WTC11 (cell line): Measurements from ENCODE around the gene CHEK2. TPM values are rescaled to one million over a fixed set of nuclear protein-coding genes. Genes with fewer than 3 reads are reported as not detected.

ENCODE experiments used
- ATAC-seq: fragments of 200-7000 bp; cut with Tn5 transposase; 2 replicates; pipeline ENCODE4 v1.10.0; 2021; ENCODE audit warnings: mild to moderate bottlenecking, moderate library complexity
- CTCF ChIA-PET: fragments of 300-600 bp; sonication (Branson Sonifier 250); formaldehyde crosslinking; loops from one replicate; lab custom pipeline; 2021; ENCODE audit warnings: antibody characterized with exemption; lab: Charles Lee
- POLR2A ChIA-PET: fragments of 350-600 bp; sonication (Branson Sonifier 250); formaldehyde crosslinking; loops from one replicate; lab custom pipeline; 2021; ENCODE audit warnings: antibody characterized with exemption; lab: Charles Lee
- DNase-seq: peaks from one replicate; pipeline ENCODE4 v3.0.0; 2021; ENCODE audit warnings: low spot score
- H3K27ac Mint-ChIP-seq: 2 replicates; pipeline ENCODE4 v1.8.0; 2021; ENCODE audit warnings: mixed read lengths
- H3K27me3 Mint-ChIP-seq: 2 replicates; pipeline ENCODE4 v1.8.0; 2021; ENCODE audit warnings: low read depth, mild to moderate bottlenecking, moderate library complexity, mixed read lengths
- H3K36me3 Mint-ChIP-seq: 2 replicates; pipeline ENCODE4 v1.8.0; 2021; ENCODE audit warnings: mixed read lengths
- H3K4me1 Mint-ChIP-seq: 2 replicates; pipeline ENCODE4 v1.8.0; 2022; ENCODE audit warnings: mixed read lengths
- H3K4me3 Mint-ChIP-seq: 2 replicates; pipeline ENCODE4 v1.8.0; 2021; ENCODE audit warnings: mild to moderate bottlenecking, moderate library complexity, mixed read lengths
- H3K9me3 Mint-ChIP-seq: 2 replicates; pipeline ENCODE4 v1.8.0; 2021; ENCODE audit warnings: mixed read lengths
- CREM ChIP-seq: sonication (generic); formaldehyde crosslinking; IDR thresholded peaks from 2 replicates; pipeline ENCODE4 v1.8.1; 2022; ENCODE audit warnings: mild to moderate bottlenecking, missing genetic modification reagents, moderate library complexity
- ETV6 ChIP-seq: sonication (generic); formaldehyde crosslinking; IDR thresholded peaks from 2 replicates; pipeline ENCODE4 v1.8.1; 2022; ENCODE audit warnings: mild to moderate bottlenecking, missing genetic modification reagents
- NFYB ChIP-seq: sonication (generic); formaldehyde crosslinking; conservative IDR thresholded peaks from 2 replicates; pipeline ENCODE4 v1.8.0; 2022; ENCODE audit warnings: low read depth, missing genetic modification reagents
- SMAD4 ChIP-seq: sonication (generic); formaldehyde crosslinking; IDR thresholded peaks from 2 replicates; pipeline ENCODE4 v1.8.0; 2022; ENCODE audit warnings: mild to moderate bottlenecking, missing genetic modification reagents
- SOX15 ChIP-seq: fragments of 250-450 bp; sonication (Bioruptor Pico); IDR thresholded peaks from 2 replicates; pipeline ENCODE4 v1.9.0; 2021; ENCODE audit warnings: mild to moderate bottlenecking
- TCF7 ChIP-seq: sonication (generic); formaldehyde crosslinking; IDR thresholded peaks from 2 replicates; pipeline ENCODE4 v1.8.0; 2022; ENCODE audit warnings: mild to moderate bottlenecking, low read depth, missing genetic modification reagents, moderate library complexity
- ZNF219 ChIP-seq: sonication (generic); formaldehyde crosslinking; IDR thresholded peaks from 2 replicates; pipeline ENCODE4 v1.8.0; 2023; ENCODE audit warnings: missing genetic modification reagents, mild to moderate bottlenecking, borderline replicate concordance
- ZNF416 ChIP-seq: fragments of 250-450 bp; sonication (Bioruptor Pico); IDR thresholded peaks from 2 replicates; pipeline ENCODE4 v1.9.0; 2021; ENCODE audit warnings: mild to moderate bottlenecking, inconsistent platforms
- ZNF423 ChIP-seq: fragments of 250-450 bp; sonication (Bioruptor Pico); IDR thresholded peaks from 2 replicates; pipeline ENCODE4 v2.1.2; 2022; ENCODE audit warnings: mild to moderate bottlenecking, moderate library complexity
- ZNF671 ChIP-seq: fragments of 250-450 bp; sonication (Bioruptor Pico); IDR thresholded peaks from 2 replicates; pipeline ENCODE4 v1.8.0; 2021; ENCODE audit warnings: mild to moderate bottlenecking
- total RNA-seq: library from RNA; stranded (reverse); gene quantifications from 3 replicates; pipeline ENCODE4 v1.2.3, GENCODE V29; 2021
- TF ChIP-seq, protein P1 (sequence below): fragments of 250-450 bp; sonication (Bioruptor Pico); IDR thresholded peaks from 2 replicates; pipeline ENCODE4 v1.9.0; 2021; ENCODE audit warnings: mild to moderate bottlenecking, borderline replicate concordance
- TF ChIP-seq, protein P2 (sequence below): sonication (generic); formaldehyde crosslinking; IDR thresholded peaks from 2 replicates; pipeline ENCODE4 v1.8.0; 2022; ENCODE audit warnings: mild to moderate bottlenecking, missing genetic modification reagents
- TF ChIP-seq, protein P3 (sequence below): sonication (generic); formaldehyde crosslinking; IDR thresholded peaks from 2 replicates; pipeline ENCODE4 v1.8.1; 2022; ENCODE audit warnings: missing genetic modification reagents, borderline replicate concordance
- TF ChIP-seq, protein P4 (sequence below): fragments of 250-450 bp; sonication (Bioruptor Pico); IDR thresholded peaks from 2 replicates; pipeline ENCODE4 v1.9.0; 2021; ENCODE audit warnings: mild to moderate bottlenecking
- TF ChIP-seq, protein P5 (sequence below): sonication (generic); formaldehyde crosslinking; IDR thresholded peaks from 2 replicates; pipeline ENCODE4 v1.8.1; 2022; ENCODE audit warnings: mild to moderate bottlenecking, moderate library complexity, missing genetic modification reagents
- TF ChIP-seq, protein P6 (sequence below): sonication (generic); formaldehyde crosslinking; conservative IDR thresholded peaks from 2 replicates; pipeline ENCODE4 v1.8.1; 2023; ENCODE audit warnings: mild to moderate bottlenecking, low read depth, missing genetic modification reagents, moderate library complexity
- TF ChIP-seq, protein P7 (sequence below): sonication (generic); formaldehyde crosslinking; IDR thresholded peaks from 2 replicates; pipeline ENCODE4 v1.8.0; 2023; ENCODE audit warnings: mild to moderate bottlenecking, missing genetic modification reagents
- TF ChIP-seq, protein P8 (sequence below): sonication (generic); formaldehyde crosslinking; IDR thresholded peaks from 2 replicates; pipeline ENCODE4 v1.8.1; 2023; ENCODE audit warnings: mild to moderate bottlenecking, missing genetic modification reagents, moderate library complexity

Gene CHEK2
- total RNA-seq, 1 experiment from 2014 or later: 124 TPM

DNA sequence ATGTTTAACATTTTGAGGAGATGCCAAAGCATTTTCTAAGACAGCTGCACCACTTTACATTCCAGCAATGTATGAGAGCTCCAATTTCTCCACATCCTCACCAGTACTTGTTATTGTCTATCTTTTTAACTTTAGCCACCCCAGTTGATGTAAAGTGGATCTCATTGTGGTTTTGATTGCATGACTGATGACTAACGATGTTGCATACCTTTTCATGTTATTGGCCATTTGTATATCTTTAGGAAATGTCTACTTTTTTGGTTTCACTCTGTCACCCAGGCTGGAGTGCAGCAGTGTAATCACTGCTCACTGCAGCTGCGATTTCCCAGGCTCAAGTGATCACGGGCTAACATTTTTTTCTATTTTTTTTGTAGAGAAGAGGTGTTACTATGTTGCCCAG, 70.9 kb downstream of the CHEK2 start:
- Mint-ChIP-seq H3K27me3 (no peaks in the 10 kb centered on the region), H3K9me3 (peaks cover 17% of the 10 kb centered on the region), H3K27ac (no peak overlapping the region), H3K36me3 (peaks cover 3% of the 10 kb centered on the region; the same call in 1 of the 2 replicates), H3K4me1 (peaks cover 3% of the 10 kb centered on the region; the same call in 1 of the 2 replicates), H3K4me3 (no peak overlapping the region)
- no peak for DNase-seq
- ChIA-PET POLR2A (no interaction called here), CTCF (no interaction called here)
- ATAC-seq: no peak
- TF ChIP-seq, protein P1, sequence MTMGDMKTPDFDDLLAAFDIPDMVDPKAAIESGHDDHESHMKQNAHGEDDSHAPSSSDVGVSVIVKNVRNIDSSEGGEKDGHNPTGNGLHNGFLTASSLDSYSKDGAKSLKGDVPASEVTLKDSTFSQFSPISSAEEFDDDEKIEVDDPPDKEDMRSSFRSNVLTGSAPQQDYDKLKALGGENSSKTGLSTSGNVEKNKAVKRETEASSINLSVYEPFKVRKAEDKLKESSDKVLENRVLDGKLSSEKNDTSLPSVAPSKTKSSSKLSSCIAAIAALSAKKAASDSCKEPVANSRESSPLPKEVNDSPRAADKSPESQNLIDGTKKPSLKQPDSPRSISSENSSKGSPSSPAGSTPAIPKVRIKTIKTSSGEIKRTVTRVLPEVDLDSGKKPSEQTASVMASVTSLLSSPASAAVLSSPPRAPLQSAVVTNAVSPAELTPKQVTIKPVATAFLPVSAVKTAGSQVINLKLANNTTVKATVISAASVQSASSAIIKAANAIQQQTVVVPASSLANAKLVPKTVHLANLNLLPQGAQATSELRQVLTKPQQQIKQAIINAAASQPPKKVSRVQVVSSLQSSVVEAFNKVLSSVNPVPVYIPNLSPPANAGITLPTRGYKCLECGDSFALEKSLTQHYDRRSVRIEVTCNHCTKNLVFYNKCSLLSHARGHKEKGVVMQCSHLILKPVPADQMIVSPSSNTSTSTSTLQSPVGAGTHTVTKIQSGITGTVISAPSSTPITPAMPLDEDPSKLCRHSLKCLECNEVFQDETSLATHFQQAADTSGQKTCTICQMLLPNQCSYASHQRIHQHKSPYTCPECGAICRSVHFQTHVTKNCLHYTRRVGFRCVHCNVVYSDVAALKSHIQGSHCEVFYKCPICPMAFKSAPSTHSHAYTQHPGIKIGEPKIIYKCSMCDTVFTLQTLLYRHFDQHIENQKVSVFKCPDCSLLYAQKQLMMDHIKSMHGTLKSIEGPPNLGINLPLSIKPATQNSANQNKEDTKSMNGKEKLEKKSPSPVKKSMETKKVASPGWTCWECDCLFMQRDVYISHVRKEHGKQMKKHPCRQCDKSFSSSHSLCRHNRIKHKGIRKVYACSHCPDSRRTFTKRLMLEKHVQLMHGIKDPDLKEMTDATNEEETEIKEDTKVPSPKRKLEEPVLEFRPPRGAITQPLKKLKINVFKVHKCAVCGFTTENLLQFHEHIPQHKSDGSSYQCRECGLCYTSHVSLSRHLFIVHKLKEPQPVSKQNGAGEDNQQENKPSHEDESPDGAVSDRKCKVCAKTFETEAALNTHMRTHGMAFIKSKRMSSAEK (CRISPR knock-in tag): no peak
- TF ChIP-seq CREM (CRISPR knock-in tag) (no peak), SMAD4 (CRISPR knock-in tag) (no peak), ETV6 (CRISPR knock-in tag) (no peak), ZNF416 (CRISPR knock-in tag) (no peak), SOX15 (CRISPR knock-in tag) (no peak), NFYB (CRISPR knock-in tag) (no peak), ZNF671 (CRISPR knock-in tag) (no peak), ZNF219 (CRISPR knock-in tag) (no peak), ZNF423 (no peak), TCF7 (CRISPR knock-in tag) (no peak)
- TF ChIP-seq, protein P2, sequence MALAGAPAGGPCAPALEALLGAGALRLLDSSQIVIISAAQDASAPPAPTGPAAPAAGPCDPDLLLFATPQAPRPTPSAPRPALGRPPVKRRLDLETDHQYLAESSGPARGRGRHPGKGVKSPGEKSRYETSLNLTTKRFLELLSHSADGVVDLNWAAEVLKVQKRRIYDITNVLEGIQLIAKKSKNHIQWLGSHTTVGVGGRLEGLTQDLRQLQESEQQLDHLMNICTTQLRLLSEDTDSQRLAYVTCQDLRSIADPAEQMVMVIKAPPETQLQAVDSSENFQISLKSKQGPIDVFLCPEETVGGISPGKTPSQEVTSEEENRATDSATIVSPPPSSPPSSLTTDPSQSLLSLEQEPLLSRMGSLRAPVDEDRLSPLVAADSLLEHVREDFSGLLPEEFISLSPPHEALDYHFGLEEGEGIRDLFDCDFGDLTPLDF: no peak
- TF ChIP-seq, protein P3, sequence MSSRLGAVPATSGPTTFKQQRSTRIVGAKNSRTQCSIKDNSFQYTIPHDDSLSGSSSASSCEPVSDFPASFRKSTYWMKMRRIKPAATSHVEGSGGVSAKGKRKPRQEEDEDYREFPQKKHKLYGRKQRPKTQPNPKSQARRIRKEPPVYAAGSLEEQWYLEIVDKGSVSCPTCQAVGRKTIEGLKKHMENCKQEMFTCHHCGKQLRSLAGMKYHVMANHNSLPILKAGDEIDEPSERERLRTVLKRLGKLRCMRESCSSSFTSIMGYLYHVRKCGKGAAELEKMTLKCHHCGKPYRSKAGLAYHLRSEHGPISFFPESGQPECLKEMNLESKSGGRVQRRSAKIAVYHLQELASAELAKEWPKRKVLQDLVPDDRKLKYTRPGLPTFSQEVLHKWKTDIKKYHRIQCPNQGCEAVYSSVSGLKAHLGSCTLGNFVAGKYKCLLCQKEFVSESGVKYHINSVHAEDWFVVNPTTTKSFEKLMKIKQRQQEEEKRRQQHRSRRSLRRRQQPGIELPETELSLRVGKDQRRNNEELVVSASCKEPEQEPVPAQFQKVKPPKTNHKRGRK: no peak
- TF ChIP-seq, protein P4, sequence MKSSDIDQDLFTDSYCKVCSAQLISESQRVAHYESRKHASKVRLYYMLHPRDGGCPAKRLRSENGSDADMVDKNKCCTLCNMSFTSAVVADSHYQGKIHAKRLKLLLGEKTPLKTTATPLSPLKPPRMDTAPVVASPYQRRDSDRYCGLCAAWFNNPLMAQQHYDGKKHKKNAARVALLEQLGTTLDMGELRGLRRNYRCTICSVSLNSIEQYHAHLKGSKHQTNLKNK: no peak
- TF ChIP-seq, protein P5, sequence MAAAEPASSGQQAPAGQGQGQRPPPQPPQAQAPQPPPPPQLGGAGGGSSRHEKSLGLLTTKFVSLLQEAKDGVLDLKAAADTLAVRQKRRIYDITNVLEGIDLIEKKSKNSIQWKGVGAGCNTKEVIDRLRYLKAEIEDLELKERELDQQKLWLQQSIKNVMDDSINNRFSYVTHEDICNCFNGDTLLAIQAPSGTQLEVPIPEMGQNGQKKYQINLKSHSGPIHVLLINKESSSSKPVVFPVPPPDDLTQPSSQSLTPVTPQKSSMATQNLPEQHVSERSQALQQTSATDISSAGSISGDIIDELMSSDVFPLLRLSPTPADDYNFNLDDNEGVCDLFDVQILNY: no peak
- TF ChIP-seq, protein P6, sequence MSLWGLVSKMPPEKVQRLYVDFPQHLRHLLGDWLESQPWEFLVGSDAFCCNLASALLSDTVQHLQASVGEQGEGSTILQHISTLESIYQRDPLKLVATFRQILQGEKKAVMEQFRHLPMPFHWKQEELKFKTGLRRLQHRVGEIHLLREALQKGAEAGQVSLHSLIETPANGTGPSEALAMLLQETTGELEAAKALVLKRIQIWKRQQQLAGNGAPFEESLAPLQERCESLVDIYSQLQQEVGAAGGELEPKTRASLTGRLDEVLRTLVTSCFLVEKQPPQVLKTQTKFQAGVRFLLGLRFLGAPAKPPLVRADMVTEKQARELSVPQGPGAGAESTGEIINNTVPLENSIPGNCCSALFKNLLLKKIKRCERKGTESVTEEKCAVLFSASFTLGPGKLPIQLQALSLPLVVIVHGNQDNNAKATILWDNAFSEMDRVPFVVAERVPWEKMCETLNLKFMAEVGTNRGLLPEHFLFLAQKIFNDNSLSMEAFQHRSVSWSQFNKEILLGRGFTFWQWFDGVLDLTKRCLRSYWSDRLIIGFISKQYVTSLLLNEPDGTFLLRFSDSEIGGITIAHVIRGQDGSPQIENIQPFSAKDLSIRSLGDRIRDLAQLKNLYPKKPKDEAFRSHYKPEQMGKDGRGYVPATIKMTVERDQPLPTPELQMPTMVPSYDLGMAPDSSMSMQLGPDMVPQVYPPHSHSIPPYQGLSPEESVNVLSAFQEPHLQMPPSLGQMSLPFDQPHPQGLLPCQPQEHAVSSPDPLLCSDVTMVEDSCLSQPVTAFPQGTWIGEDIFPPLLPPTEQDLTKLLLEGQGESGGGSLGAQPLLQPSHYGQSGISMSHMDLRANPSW (CRISPR knock-in tag): no peak
- TF ChIP-seq, protein P7, sequence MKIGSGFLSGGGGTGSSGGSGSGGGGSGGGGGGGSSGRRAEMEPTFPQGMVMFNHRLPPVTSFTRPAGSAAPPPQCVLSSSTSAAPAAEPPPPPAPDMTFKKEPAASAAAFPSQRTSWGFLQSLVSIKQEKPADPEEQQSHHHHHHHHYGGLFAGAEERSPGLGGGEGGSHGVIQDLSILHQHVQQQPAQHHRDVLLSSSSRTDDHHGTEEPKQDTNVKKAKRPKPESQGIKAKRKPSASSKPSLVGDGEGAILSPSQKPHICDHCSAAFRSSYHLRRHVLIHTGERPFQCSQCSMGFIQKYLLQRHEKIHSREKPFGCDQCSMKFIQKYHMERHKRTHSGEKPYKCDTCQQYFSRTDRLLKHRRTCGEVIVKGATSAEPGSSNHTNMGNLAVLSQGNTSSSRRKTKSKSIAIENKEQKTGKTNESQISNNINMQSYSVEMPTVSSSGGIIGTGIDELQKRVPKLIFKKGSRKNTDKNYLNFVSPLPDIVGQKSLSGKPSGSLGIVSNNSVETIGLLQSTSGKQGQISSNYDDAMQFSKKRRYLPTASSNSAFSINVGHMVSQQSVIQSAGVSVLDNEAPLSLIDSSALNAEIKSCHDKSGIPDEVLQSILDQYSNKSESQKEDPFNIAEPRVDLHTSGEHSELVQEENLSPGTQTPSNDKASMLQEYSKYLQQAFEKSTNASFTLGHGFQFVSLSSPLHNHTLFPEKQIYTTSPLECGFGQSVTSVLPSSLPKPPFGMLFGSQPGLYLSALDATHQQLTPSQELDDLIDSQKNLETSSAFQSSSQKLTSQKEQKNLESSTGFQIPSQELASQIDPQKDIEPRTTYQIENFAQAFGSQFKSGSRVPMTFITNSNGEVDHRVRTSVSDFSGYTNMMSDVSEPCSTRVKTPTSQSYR: no peak
- TF ChIP-seq, protein P8, sequence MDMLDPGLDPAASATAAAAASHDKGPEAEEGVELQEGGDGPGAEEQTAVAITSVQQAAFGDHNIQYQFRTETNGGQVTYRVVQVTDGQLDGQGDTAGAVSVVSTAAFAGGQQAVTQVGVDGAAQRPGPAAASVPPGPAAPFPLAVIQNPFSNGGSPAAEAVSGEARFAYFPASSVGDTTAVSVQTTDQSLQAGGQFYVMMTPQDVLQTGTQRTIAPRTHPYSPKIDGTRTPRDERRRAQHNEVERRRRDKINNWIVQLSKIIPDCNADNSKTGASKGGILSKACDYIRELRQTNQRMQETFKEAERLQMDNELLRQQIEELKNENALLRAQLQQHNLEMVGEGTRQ: no peak
